SH-SY5Y (cell line): Measurements from ENCODE around the gene MET.

ENCODE experiments used
- GATA2 ChIP-seq: IDR thresholded peaks from 2 replicates; pipeline ENCODE4 v1.6.1; 2011; ENCODE audit warnings: mild to moderate bottlenecking, low read depth, low read length
- GATA3 ChIP-seq: IDR thresholded peaks from 2 replicates; pipeline ENCODE4 v1.6.1; 2011; ENCODE audit warnings: low read depth, mild to moderate bottlenecking, low read length, moderate library complexity

- no peak for TF ChIP-seq GATA3
- TF ChIP-seq GATA2, result no peak
These were observed 130.2 kb downstream of the MET start for GRCh38 chr7:116802144-116802745.
